ENCODE measurements around the gene TEPSIN.

Gene TEPSIN

DNA sequence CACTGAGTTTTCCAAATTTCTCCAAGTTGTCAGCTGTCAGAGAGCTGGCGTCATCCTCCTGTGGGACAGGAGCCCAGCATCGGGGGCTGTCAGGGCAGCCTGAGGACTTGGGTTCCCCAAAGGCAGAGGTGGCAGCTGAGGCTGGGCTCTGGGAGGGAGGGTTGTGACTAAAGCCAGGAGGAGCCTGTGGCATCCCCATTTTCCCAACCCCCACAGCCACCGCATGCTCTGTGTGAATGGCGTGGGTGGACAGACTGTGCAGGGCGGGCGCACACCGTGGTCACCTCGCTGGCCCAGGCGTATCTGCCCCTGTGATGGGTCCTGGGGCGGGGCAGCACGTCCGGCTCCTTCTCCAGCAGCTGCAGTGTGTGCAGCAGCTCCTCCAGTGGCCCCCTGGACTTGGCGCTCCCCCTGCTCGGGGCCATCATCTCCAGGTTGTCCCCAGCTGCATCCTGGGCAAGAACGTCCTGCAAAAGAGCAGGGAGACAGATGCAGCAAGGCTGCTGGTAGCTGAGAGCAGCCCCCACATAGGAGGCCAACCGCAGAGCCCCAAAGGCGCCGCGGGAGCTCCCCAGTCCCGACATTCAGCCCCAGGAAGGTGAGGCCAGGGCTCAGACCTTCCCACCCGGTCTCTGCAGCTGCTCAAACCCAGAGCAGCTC, 40.9 kb downstream of the TEPSIN start:
- Histone ChIP-seq H3K79me2 (ENCODE audit: insufficient read depth, low read depth) (no peaks in the 10 kb centered on the region), H3K4me3 (IDR thresholded peaks at IDR 0.05; ENCODE audit: insufficient read depth, low read depth, low read length) (no peak overlapping the region), H3K36me3 (ENCODE audit: insufficient read depth) (no peaks in the 10 kb centered on the region), H3K4me1 (ENCODE audit: low read depth, poor library complexity, severe bottlenecking) (no peaks in the 10 kb centered on the region), H3K4me2 (no peak overlapping the region), H3K9ac (no peak overlapping the region), H4K20me1 (ENCODE audit: insufficient read depth) (no peaks in the 10 kb centered on the region), H3K27me3 (ENCODE audit: insufficient read depth, low read depth) (no peaks in the 10 kb centered on the region), H3K27ac (no peak overlapping the region), H2AFZ (ENCODE audit: low read depth) (no peak overlapping the region)
- TF ChIP-seq, protein P1, sequence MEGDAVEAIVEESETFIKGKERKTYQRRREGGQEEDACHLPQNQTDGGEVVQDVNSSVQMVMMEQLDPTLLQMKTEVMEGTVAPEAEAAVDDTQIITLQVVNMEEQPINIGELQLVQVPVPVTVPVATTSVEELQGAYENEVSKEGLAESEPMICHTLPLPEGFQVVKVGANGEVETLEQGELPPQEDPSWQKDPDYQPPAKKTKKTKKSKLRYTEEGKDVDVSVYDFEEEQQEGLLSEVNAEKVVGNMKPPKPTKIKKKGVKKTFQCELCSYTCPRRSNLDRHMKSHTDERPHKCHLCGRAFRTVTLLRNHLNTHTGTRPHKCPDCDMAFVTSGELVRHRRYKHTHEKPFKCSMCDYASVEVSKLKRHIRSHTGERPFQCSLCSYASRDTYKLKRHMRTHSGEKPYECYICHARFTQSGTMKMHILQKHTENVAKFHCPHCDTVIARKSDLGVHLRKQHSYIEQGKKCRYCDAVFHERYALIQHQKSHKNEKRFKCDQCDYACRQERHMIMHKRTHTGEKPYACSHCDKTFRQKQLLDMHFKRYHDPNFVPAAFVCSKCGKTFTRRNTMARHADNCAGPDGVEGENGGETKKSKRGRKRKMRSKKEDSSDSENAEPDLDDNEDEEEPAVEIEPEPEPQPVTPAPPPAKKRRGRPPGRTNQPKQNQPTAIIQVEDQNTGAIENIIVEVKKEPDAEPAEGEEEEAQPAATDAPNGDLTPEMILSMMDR (conservative IDR thresholded peaks at IDR 0.05; ENCODE audit: low read depth, low read length), result no peak

DNA sequence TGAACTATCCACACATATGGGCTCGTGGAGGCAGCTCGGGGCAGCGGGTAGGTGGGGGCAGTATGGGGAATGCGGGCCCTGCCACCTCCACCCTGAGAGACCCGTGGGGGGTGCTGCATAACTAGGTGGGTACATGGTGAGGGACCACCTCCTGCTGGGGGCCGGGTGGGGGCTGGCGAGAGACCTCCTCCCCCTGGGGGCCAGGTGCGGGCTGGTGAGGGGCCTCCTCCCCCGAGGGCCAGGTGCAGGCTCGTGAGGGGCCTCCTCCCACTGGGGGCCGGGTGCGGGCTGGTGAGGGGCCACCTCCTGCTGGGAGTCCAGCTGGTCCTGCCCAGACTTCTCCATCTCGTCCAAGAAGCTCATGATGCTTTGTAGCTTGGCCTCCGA, 41.5 kb downstream of the TEPSIN start:
- no peaks in the 10 kb centered on the region for H3K36me3 ChIP-seq (ENCODE audit: insufficient read depth)
- no peak overlapping the region for H2AFZ ChIP-seq (ENCODE audit: low read depth)
- no peaks in the 10 kb centered on the region for H4K20me1 ChIP-seq (ENCODE audit: insufficient read depth)
- no peak overlapping the region for H3K4me3 ChIP-seq (IDR thresholded peaks at IDR 0.05; ENCODE audit: insufficient read depth, low read depth, low read length)
- H3K9ac ChIP-seq, result no peak overlapping the region
- H3K27me3 ChIP-seq (ENCODE audit: insufficient read depth, low read depth), result no peaks in the 10 kb centered on the region
- TF ChIP-seq, protein P1 (conservative IDR thresholded peaks at IDR 0.05; ENCODE audit: low read depth, low read length), result no peak
- H3K4me2 ChIP-seq, result no peak overlapping the region
- no peak overlapping the region for H3K27ac ChIP-seq
- no peaks in the 10 kb centered on the region for H3K79me2 ChIP-seq (ENCODE audit: insufficient read depth, low read depth)
- no peaks in the 10 kb centered on the region for H3K4me1 ChIP-seq (ENCODE audit: low read depth, poor library complexity, severe bottlenecking)

DNA sequence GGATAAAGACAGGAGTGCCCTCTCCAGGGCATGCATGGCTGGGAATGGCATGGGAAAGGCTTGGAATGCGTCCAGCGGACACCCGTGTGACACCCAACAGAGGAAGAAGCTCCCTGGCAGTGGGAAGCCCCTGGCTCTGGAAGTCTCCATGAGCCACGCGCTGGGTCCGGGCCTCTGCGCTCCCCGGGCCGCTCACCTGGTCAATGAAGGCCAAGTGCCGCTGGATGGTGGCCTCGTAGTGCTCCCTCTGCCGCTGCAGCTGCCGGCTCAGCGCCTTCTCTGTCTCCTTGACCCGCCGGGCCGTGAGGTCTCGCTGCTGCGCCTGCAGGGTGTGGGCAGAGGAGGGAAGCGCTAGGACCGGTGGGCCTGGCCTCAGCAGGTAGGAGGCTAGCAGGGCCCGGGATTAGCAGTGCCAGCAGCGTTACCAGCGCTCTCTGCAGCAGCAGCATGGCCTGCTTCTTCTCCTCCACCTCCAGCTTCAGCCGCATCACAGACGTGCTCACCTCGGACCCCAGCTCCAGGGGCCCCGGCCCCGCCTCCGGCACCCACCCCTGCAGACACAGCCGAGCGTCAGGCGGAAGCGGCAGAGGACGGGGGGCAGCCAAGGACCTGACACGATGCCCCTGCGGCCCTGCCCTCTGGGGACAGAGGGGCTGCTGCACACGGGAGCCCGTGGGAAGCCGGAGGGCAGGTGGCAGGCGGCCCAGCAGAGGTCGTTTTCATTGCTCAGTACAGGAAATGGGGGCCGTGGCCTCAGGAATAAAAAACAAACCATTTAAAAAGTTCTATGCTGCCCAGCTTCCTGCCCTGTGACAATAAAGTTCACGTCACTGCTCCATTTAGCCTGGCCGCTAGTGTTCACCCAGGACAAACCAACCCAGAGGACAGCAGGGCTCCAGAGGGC, 42.1 kb downstream of the TEPSIN start:
- Histone ChIP-seq H4K20me1 (ENCODE audit: insufficient read depth) (no peaks in the 10 kb centered on the region), H3K4me1 (ENCODE audit: low read depth, poor library complexity, severe bottlenecking) (no peaks in the 10 kb centered on the region), H2AFZ (ENCODE audit: low read depth) (no peak overlapping the region), H3K79me2 (ENCODE audit: insufficient read depth, low read depth) (no peaks in the 10 kb centered on the region), H3K4me3 (IDR thresholded peaks at IDR 0.05; ENCODE audit: insufficient read depth, low read depth, low read length) (no peak overlapping the region), H3K36me3 (ENCODE audit: insufficient read depth) (no peaks in the 10 kb centered on the region), H3K27ac (no peak overlapping the region), H3K27me3 (ENCODE audit: insufficient read depth, low read depth) (no peaks in the 10 kb centered on the region), H3K4me2 (no peak overlapping the region), H3K9ac (no peak overlapping the region)
- TF ChIP-seq, protein P1 (conservative IDR thresholded peaks at IDR 0.05; ENCODE audit: low read depth, low read length), result no peak

DNA sequence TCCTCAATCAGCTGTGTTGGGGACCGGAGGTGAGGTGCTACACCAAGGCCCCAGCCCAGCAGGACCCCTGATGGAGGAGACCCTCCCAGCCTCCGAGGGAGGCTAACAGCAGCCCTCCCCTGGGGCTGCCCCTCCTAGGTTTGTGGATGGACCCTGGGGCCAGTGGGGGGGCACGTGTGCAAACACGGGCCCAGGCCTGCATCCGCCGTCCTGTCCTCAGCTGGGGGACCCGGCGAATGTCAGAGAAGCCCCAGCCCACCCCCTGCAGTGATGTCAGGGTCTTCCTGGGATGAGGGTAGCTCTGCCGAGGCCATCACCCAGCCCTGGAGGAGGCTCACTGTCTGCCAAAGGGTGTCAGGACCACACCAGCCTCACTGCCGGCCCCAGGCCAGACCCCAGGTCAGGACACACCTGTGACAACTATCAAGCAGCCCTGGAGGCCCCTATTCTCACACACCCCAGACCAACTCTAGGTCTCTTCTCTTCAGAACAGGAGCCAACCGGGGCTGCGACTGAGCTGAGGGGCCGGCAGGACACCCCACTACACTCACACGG, 42.8 kb downstream of the TEPSIN start:
- Histone ChIP-seq H3K4me2 (no peak overlapping the region), H2AFZ (ENCODE audit: low read depth) (no peak overlapping the region), H3K27ac (no peak overlapping the region), H3K36me3 (ENCODE audit: insufficient read depth) (no peaks in the 10 kb centered on the region), H3K9ac (no peak overlapping the region), H4K20me1 (ENCODE audit: insufficient read depth) (no peaks in the 10 kb centered on the region), H3K79me2 (ENCODE audit: insufficient read depth, low read depth) (no peaks in the 10 kb centered on the region), H3K4me1 (ENCODE audit: low read depth, poor library complexity, severe bottlenecking) (no peaks in the 10 kb centered on the region), H3K27me3 (ENCODE audit: insufficient read depth, low read depth) (no peaks in the 10 kb centered on the region), H3K4me3 (IDR thresholded peaks at IDR 0.05; ENCODE audit: insufficient read depth, low read depth, low read length) (no peak overlapping the region)
- TF ChIP-seq, protein P1 (conservative IDR thresholded peaks at IDR 0.05; ENCODE audit: low read depth, low read length), result no peak
